ENCODE results near the gene LKAAEAR1. TPM values are rescaled to one million over a fixed set of nuclear protein-coding genes. Genes with fewer than 3 reads are reported as not detected.

LKAAEAR1 gene
- total and polyA plus RNA-seq, 2 of the 4 experiments (the other 2 are of a cell fraction) = 0.21 TPM; not detected in 1

GRCh38 chr20:64069209-64069613, 15.0 kb downstream of the LKAAEAR1 start:
- no peak overlapping the region for H3K23ac ChIP-seq (ENCODE audit: low read depth, low read length)
- peaks cover 10% of the 10 kb centered on the region; the same call in 1 of the 2 replicates for H4K20me1 ChIP-seq (ENCODE audit: insufficient read depth, low read length)
- H3K36me3 ChIP-seq (ENCODE audit: control insufficient read depth, insufficient read depth, low read length) = peaks cover 16% of the 10 kb centered on the region; the same call in 1 of the 2 replicates
- H3K56ac ChIP-seq (ENCODE audit: extremely low read depth, insufficient read depth, low read length) = no peak overlapping the region
- H4K8ac ChIP-seq (ENCODE audit: low read depth in 2 of 2, low read length in 2 of 2) = no peak overlapping the region
- no peak overlapping the region for H3K4ac ChIP-seq (ENCODE audit: low read depth, low read length)
- CTCF ChIA-PET = interaction anchor here (0.6 to 1.8 kb wide), 3 partner anchors 11 to 51 kb away, joined by 3 to 6 read pairs (median 3); no protein-coding TSS in a partner anchor
- no peak overlapping the region for H2BK15ac ChIP-seq (ENCODE audit: low read depth, low read length)
- peaks cover 17% of the 10 kb centered on the region for H3K4me1 ChIP-seq (ENCODE audit: control insufficient read depth, insufficient read depth, low read length)
- in situ Hi-C loops (cut with MboI; ENCODE audit: low sequenced_read_pairs) (no loop called here), intact Hi-C loops (cut with micrococcal nuclease) (no loop called here), dilution Hi-C loops (cut with HindIII; ENCODE audit: low sequenced_read_pairs, unreplicated experiment) (no loop called here)
- peaks cover 0 to 21% of the 10 kb centered on the region in 2 experiments; a peak in 2 of 4 replicates for H3K79me1 ChIP-seq (ENCODE audit: low read depth in 1 of 2, low read length in 2 of 2)
- no peak overlapping the region for H2BK20ac ChIP-seq (ENCODE audit: low read depth, low read length)
- H2BK5ac ChIP-seq (ENCODE audit: low read depth, low read length, poor library complexity, severe bottlenecking) = no peak overlapping the region
- H2AK5ac ChIP-seq (ENCODE audit: low read depth, low read length) = no peak overlapping the region
- no peak overlapping the region for H3K27ac ChIP-seq (ENCODE audit: insufficient read depth, low read length)
- H3K9me3 ChIP-seq (ENCODE audit: control insufficient read depth, insufficient read depth, low read length) = no peaks in the 10 kb centered on the region
- H3K4me3 ChIP-seq (ENCODE audit: insufficient read depth, low read depth, low read length) = no peak overlapping the region
- H2AK9ac ChIP-seq (replicated peaks; ENCODE audit: low read depth, low read length, poor library complexity) = no peak overlapping the region
- peaks cover 12% of the 10 kb centered on the region; the same call in 1 of the 2 replicates for H3K9me1 ChIP-seq (ENCODE audit: insufficient read depth, low read length)
- 84% methylated on average over 11 of the region's 20 CpGs; no CpG with 5 or more reads in 1 of the 2 experiments for WGBS, 2 experiments (ENCODE audit: extremely low coverage in 2 of 2, insufficient read length in 1 of 2)
- DNase-seq (no peak), ATAC-seq (ENCODE audit: low read depth) (no peak)
- H4K91ac ChIP-seq (ENCODE audit: insufficient read depth, low read depth, low read length) = no peak overlapping the region
- H3K14ac ChIP-seq (replicated peaks; ENCODE audit: low read depth, low read length) = no peak overlapping the region
- TF ChIP-seq CHD1 (IDR thresholded peaks at IDR 0.05; ENCODE audit: low read depth, low read length) = no peak
- TF ChIP-seq FOS (IDR thresholded peaks at IDR 0.05; ENCODE audit: low read depth, low read length) = no peak
- no peak for TF ChIP-seq CEBPB (IDR thresholded peaks at IDR 0.05; ENCODE audit: low read depth, low read length)
- no peak for TF ChIP-seq SMC3 (IDR thresholded peaks at IDR 0.05; ENCODE audit: low read depth, low read length)
- TF ChIP-seq POLR2A (IDR thresholded peaks at IDR 0.05; ENCODE audit: low read depth, low read length) = no peak
- no peak overlapping the region for H2BK120ac ChIP-seq (ENCODE audit: low read depth, low read length)
- H3K27me3 ChIP-seq (ENCODE audit: control insufficient read depth, insufficient read depth, low read length) = no peaks in the 10 kb centered on the region
- H2AFZ ChIP-seq (replicated peaks; ENCODE audit: low read length, poor library complexity) = no peak overlapping the region
- H3K4me2 ChIP-seq (ENCODE audit: low read depth, low read length) = no peak overlapping the region
- no peak overlapping the region for H3K18ac ChIP-seq (ENCODE audit: low read depth, low read length)
- POLR2A ChIA-PET (ENCODE audit: unreplicated experiment) = no interaction called here
- no peak overlapping the region for H3K9ac ChIP-seq (ENCODE audit: low read depth, low read length)
- no peak overlapping the region for H4K5ac ChIP-seq (ENCODE audit: low read depth, low read length)
- no TSS peak for BruUV-seq (replicated peaks)
